ENCODE results near the gene SGIP1.

Gene SGIP1

DNA sequence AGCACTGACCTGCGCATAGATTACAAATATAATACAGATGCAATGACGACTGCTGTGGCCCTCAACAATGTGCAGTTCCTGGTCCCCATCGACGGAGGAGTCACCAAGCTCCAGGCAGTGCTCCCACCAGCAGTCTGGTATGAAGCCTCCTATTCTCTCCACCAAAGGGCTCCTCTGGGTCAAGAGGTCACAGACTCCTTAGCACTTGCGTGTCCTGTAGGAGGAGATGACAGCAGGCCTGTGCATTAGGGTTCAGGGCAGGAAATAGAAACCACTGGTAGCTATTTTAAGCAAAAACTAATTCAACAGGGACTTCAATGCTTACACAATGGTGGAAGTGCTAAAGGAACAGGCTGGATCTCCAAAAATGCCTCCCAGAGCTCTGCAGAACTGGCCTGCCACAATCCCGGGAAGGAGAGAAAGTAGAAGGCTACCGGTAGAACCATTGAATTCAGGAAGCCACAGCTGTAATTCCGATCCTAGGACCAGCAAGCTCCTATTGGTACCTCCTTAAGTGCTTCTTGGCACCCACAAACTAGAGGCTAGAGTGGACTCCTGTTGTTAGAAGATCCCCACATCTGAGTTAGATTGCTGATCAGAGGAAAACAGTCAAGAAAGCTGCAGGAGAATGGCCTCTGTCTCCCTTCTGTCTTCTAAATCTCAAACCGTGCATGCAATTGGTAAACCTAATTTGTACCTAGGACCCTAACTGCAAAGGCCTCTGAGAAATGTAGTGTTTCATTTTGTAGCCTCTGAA lies 205.6 kb downstream of the SGIP1 start:
- ATAC-seq (ENCODE audit: low read depth) (no peak), DNase-seq (ENCODE audit: low spot score) (no peak)
- H3K9me3 ChIP-seq (ENCODE audit: severe bottlenecking), result no peaks in the 10 kb centered on the region
- H3K36me3 ChIP-seq (ENCODE audit: low read depth), result no peaks in the 10 kb centered on the region
- H3K27ac ChIP-seq (ENCODE audit: poor library complexity, severe bottlenecking), result no peak overlapping the region
- TF ChIP-seq, protein P1, sequence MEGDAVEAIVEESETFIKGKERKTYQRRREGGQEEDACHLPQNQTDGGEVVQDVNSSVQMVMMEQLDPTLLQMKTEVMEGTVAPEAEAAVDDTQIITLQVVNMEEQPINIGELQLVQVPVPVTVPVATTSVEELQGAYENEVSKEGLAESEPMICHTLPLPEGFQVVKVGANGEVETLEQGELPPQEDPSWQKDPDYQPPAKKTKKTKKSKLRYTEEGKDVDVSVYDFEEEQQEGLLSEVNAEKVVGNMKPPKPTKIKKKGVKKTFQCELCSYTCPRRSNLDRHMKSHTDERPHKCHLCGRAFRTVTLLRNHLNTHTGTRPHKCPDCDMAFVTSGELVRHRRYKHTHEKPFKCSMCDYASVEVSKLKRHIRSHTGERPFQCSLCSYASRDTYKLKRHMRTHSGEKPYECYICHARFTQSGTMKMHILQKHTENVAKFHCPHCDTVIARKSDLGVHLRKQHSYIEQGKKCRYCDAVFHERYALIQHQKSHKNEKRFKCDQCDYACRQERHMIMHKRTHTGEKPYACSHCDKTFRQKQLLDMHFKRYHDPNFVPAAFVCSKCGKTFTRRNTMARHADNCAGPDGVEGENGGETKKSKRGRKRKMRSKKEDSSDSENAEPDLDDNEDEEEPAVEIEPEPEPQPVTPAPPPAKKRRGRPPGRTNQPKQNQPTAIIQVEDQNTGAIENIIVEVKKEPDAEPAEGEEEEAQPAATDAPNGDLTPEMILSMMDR (IDR thresholded peaks at IDR 0.05; ENCODE audit: poor library complexity, severe bottlenecking), result no peak
- H3K4me3 ChIP-seq (ENCODE audit: severe bottlenecking), result no peak overlapping the region
- no peaks in the 10 kb centered on the region for H3K4me1 ChIP-seq (ENCODE audit: insufficient read depth, poor library complexity, severe bottlenecking)
- H3K27me3 ChIP-seq (ENCODE audit: insufficient read depth, poor library complexity, severe bottlenecking), result no peaks in the 10 kb centered on the region

DNA sequence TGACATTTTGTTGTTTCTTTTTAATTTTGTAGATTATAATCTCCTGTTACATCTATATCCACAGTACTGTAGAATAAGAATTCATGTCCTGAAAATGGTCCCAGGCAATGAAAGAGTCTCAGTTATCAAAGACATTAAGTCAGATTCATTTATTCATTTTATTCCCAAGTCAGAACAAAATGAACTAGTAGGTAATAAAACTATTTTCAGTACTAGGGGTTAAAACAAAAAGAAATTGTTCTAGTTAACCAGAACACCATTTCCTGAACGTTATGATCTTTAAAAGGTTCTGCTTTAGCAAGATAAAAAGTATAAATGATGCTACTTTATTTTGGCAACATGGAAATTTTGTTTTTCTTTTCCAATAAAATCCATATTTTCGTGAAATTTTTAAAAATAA lies 211.5 kb downstream of the SGIP1 start:
- no peak for ATAC-seq (ENCODE audit: low read depth)
- H3K27me3 ChIP-seq (ENCODE audit: insufficient read depth, poor library complexity, severe bottlenecking), result no peaks in the 10 kb centered on the region
- DNase-seq (ENCODE audit: low spot score), result no peak
- H3K4me1 ChIP-seq (ENCODE audit: insufficient read depth, poor library complexity, severe bottlenecking), result peaks cover 4% of the 10 kb centered on the region
- H3K36me3 ChIP-seq (ENCODE audit: low read depth), result no peaks in the 10 kb centered on the region
- H3K9me3 ChIP-seq (ENCODE audit: severe bottlenecking), result no peaks in the 10 kb centered on the region
- no peak overlapping the region for H3K4me3 ChIP-seq (ENCODE audit: severe bottlenecking)
- TF ChIP-seq, protein P1 (IDR thresholded peaks at IDR 0.05; ENCODE audit: poor library complexity, severe bottlenecking), result no peak
- H3K27ac ChIP-seq (ENCODE audit: poor library complexity, severe bottlenecking), result no peak overlapping the region

DNA sequence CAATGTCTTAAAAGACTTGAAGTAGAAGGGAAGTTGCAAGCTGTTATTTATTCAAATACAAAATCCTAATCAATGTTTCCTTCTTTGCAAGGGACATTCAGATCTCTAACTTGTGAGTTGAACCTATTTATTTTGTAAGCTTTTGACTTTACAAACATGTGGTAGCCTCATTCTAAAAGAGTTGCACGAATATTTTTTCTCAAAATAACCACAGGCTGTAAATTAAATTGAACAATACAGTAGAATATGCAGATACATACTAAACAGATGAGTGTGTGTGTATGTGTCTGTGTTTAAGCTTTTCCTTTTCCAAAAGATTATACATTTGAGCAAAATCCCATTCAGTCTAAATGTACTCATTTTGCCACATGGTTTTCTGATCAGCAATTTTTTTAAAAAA lies 213.5 kb downstream of the SGIP1 start:
- H3K27me3 ChIP-seq (ENCODE audit: insufficient read depth, poor library complexity, severe bottlenecking), result no peaks in the 10 kb centered on the region
- no peak for DNase-seq (ENCODE audit: low spot score)
- no peaks in the 10 kb centered on the region for H3K9me3 ChIP-seq (ENCODE audit: severe bottlenecking)
- peaks cover 4% of the 10 kb centered on the region for H3K4me1 ChIP-seq (ENCODE audit: insufficient read depth, poor library complexity, severe bottlenecking)
- H3K27ac ChIP-seq (ENCODE audit: poor library complexity, severe bottlenecking), result no peak overlapping the region
- peak; percentile 31; the same call in 1 of the 3 replicates for ATAC-seq (ENCODE audit: low read depth)
- TF ChIP-seq, protein P1 (IDR thresholded peaks at IDR 0.05; ENCODE audit: poor library complexity, severe bottlenecking), result no peak
- H3K4me3 ChIP-seq (ENCODE audit: severe bottlenecking), result no peak overlapping the region
- no peaks in the 10 kb centered on the region for H3K36me3 ChIP-seq (ENCODE audit: low read depth)

DNA sequence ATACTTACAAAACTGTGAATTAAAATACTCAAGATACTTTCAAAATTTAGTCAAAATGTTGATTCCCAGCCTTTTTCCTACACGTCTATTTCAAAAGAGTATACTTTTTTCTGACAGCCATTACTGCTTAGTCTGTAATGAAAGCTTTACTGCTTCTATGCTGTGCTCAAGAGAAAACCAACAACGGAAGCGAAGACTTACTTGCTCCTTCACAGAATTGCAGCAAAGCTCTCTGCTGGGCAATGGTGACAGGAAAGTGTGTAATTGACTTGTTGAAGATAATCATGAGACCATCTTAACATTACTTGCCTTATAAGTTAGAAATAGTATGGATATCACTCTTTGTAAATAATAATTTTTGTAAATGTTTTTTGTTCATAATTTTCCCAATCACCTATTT lies 216.6 kb downstream of the SGIP1 start:
- Histone ChIP-seq H3K4me3 (ENCODE audit: severe bottlenecking) (no peak overlapping the region), H3K4me1 (ENCODE audit: insufficient read depth, poor library complexity, severe bottlenecking) (peaks cover under 1% of the 10 kb centered on the region), H3K27ac (ENCODE audit: poor library complexity, severe bottlenecking) (no peak overlapping the region), H3K9me3 (ENCODE audit: severe bottlenecking) (no peaks in the 10 kb centered on the region), H3K36me3 (ENCODE audit: low read depth) (no peaks in the 10 kb centered on the region), H3K27me3 (ENCODE audit: insufficient read depth, poor library complexity, severe bottlenecking) (no peaks in the 10 kb centered on the region)
- no peak for ATAC-seq (ENCODE audit: low read depth)
- TF ChIP-seq, protein P1 (IDR thresholded peaks at IDR 0.05; ENCODE audit: poor library complexity, severe bottlenecking), result no peak
- DNase-seq (ENCODE audit: low spot score), result no peak

DNA sequence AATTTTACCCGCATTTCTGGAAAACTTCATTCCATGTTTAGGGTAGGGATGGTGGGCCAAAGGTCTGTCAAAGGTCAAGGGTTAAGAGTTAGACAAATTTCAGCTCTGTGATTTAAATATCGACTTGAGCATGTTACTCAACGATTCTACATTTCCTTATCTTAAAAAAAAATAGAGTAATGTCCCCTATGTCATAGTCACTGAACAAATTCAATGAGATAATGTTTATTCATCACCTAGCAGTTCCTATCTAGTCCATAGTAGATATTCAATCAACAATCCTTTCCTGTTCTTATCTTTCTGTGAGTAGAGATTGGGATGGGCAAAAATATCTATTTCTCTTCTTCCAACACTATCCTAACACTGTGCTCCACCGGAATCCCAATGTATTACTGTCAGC lies 217.2 kb downstream of the SGIP1 start:
- ATAC-seq (ENCODE audit: low read depth), result no peak
- Histone ChIP-seq H3K4me1 (ENCODE audit: insufficient read depth, poor library complexity, severe bottlenecking) (no peaks in the 10 kb centered on the region), H3K4me3 (ENCODE audit: severe bottlenecking) (no peak overlapping the region), H3K36me3 (ENCODE audit: low read depth) (no peaks in the 10 kb centered on the region), H3K27ac (ENCODE audit: poor library complexity, severe bottlenecking) (no peak overlapping the region), H3K27me3 (ENCODE audit: insufficient read depth, poor library complexity, severe bottlenecking) (no peaks in the 10 kb centered on the region), H3K9me3 (ENCODE audit: severe bottlenecking) (no peaks in the 10 kb centered on the region)
- TF ChIP-seq, protein P1 (IDR thresholded peaks at IDR 0.05; ENCODE audit: poor library complexity, severe bottlenecking), result no peak
- no peak for DNase-seq (ENCODE audit: low spot score)
